GM23248 (cell line): ENCODE results near the gene ITPRID2. TPM values are rescaled to one million over a fixed set of nuclear protein-coding genes. Genes with fewer than 3 reads are reported as not detected.

Experiments used
- DNase-seq: peaks from one replicate; pipeline ENCODE4 v3.0.0-alpha.2; 2015
- H2AFZ ChIP-seq: fragments of 200-600 bp; sonication (generic); 2 replicates; pipeline ENCODE4 v1.6.1; 2016; ENCODE audit warnings: antibody characterized with exemption
- H3F3A ChIP-seq: fragments of 200-600 bp; sonication (generic); 2 replicates; pipeline ENCODE4 v1.6.1; 2016; ENCODE audit warnings: mild to moderate bottlenecking, antibody characterized with exemption, mixed run types; ENCODE audit not compliant: insufficient read depth
- H3K27ac ChIP-seq: fragments of 200-600 bp; sonication (generic); 2 replicates; pipeline ENCODE4 v1.5.1; 2016; ENCODE audit warnings: mild to moderate bottlenecking
- H3K27me3 ChIP-seq: fragments of 200-600 bp; sonication (generic); replicated peaks from 2 replicates; pipeline ENCODE4 v1.6.1; 2016; ENCODE audit warnings: mild to moderate bottlenecking; ENCODE audit not compliant: insufficient read depth
- H3K36me3 ChIP-seq: fragments of 200-600 bp; sonication (generic); 2 replicates; pipeline ENCODE4 v1.6.1; 2016; ENCODE audit warnings: low read depth, mild to moderate bottlenecking
- H3K4me1 ChIP-seq: fragments of 200-600 bp; sonication (generic); 2 replicates; pipeline ENCODE4 v1.6.1; 2016; ENCODE audit warnings: mild to moderate bottlenecking; ENCODE audit not compliant: insufficient read depth
- H3K4me2 ChIP-seq: fragments of 200-600 bp; sonication (generic); one replicate; pipeline ENCODE4 v1.6.1; 2016; ENCODE audit warnings: mild to moderate bottlenecking; ENCODE audit not compliant: unreplicated experiment
- H3K4me3 ChIP-seq: fragments of 200-600 bp; sonication (generic); 2 replicates; pipeline ENCODE4 v1.5.1; 2016; ENCODE audit warnings: mild to moderate bottlenecking
- H3K79me2 ChIP-seq: fragments of 200-600 bp; sonication (generic); 2 replicates; pipeline ENCODE4 v1.6.1; 2016; ENCODE audit warnings: mild to moderate bottlenecking; ENCODE audit not compliant: insufficient read depth
- H3K9ac ChIP-seq: fragments of 200-600 bp; sonication (generic); 2 replicates; pipeline ENCODE4 v1.6.1; 2016; ENCODE audit warnings: mild to moderate bottlenecking
- H3K9me2 ChIP-seq: fragments of 200-600 bp; sonication (generic); 2 replicates; pipeline ENCODE4 v1.6.1; 2016; ENCODE audit warnings: mixed run types, mild to moderate bottlenecking, moderate library complexity; ENCODE audit not compliant: insufficient read depth
- H3K9me3 ChIP-seq: fragments of 200-600 bp; sonication (generic); one replicate; pipeline ENCODE4 v1.6.1; 2017; ENCODE audit warnings: low read depth
- H4K20me1 ChIP-seq: fragments of 200-600 bp; sonication (generic); 2 replicates; pipeline ENCODE4 v1.6.0; 2016; ENCODE audit not compliant: insufficient read depth
- EZH2 ChIP-seq: fragments of 200-600 bp; sonication (generic); IDR thresholded peaks from 2 replicates; pipeline ENCODE4 v1.6.1; 2018; ENCODE audit warnings: antibody characterized with exemption, mild to moderate bottlenecking; ENCODE audit not compliant: insufficient read depth, poor library complexity, severe bottlenecking
- EZH2phosphoT487 ChIP-seq: fragments of 200-600 bp; sonication (generic); IDR thresholded peaks from 2 replicates; pipeline ENCODE4 v1.6.1; 2018; ENCODE audit warnings: antibody characterized with exemption, moderate library complexity, mild to moderate bottlenecking, low read depth; ENCODE audit not compliant: insufficient read depth
- WGBS, 2 experiments: methylation state at CpG; one replicate each; pipeline ENCODE4 v1.1.6; 2015 to 2017; ENCODE audit warnings: low lambda C conversion rate in 2 of 2, low coverage in 1 of 2; ENCODE audit errors: missing lambda C conversion rate in 2 of 2; 5-methylcytosine and 5-hydroxymethylcytosine counted together
- in situ Hi-C: fragments of 300-500 bp; cut with MboI; formaldehyde crosslinking; loops from 2 replicates; pipeline ENCODE4 v1.15.0; 2020
- polyA plus RNA-seq: library from polyadenylated mRNA; unstranded; fragments of >200 nt; fragmentation: Nextera tagmentation; extraction: Ambion mirVana; gene quantifications from 2 replicates; pipeline ENCODE4 v1.2.1, GENCODE V29; 2016
- total RNA-seq: library from RNA; depleted of rRNA; stranded (reverse); fragments of >200 nt; shearing (Covaris generic); gene quantifications from 2 replicates; pipeline ENCODE4 v1.2.3, GENCODE V29; 2014

ITPRID2 gene
- total and polyA plus RNA-seq, 2 experiments from 2014 or later: 26.4 to 52.7 TPM

DNA sequence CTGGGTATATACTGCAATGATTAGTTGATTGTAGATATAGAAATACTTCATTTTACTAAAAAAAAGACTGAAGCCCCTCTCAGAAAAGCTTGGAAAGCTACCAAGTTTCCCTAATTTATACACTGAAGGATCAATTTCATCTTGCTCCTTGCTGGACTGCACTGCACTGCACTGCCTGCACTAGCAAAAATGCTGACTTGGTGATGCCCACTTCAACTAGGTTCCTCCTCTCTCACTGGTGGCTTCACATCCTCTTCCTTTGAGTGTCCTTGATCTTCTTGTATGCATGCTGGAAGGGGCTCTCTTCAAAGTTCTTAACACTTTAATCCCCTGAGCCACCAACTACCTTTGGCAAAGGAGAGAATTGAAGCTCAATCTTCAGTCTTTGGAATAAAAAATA lies 31.7 kb upstream of the ITPRID2 start:
- H3K27ac ChIP-seq: no peak overlapping the region
- in situ Hi-C loops: no loop called here

DNA sequence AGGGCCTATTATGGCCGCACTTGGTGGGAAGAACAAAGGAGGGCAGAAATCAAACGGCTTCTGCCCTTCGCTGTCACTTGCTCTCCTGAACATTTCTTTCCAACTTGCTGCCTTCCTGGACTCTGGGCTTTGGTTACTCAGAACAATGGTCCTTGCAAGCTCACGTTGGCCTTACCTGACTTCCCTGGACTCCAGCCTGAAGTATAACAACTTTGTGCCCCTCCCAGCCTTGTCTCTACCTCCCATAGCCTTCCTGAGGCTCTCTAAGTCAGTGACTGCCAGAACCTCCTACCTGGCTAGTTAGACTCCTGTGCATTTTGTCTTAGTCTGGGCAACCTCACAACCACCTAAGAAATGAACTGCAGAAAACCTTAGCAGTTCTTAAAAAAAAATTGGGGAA lies 30.2 kb upstream of the ITPRID2 start:
- no peak overlapping the region for H3K4me2 ChIP-seq
- H3K36me3 ChIP-seq: no peaks in the 10 kb centered on the region
- H3K27me3 ChIP-seq: no peaks in the 10 kb centered on the region
- H2AFZ ChIP-seq: no peak overlapping the region
- H3K4me1 ChIP-seq: no peaks in the 10 kb centered on the region
- in situ Hi-C loops: no loop called here
- 78 to 85% methylated on average over 4 of the region's 4 CpGs for WGBS, 2 experiments
- no peaks in the 10 kb centered on the region for H3K79me2 ChIP-seq
- TF ChIP-seq EZH2 (no peak), EZH2phosphoT487 (no peak)
- H3K4me3 ChIP-seq: no peak overlapping the region
- DNase-seq: no peak
- no peaks in the 10 kb centered on the region for H4K20me1 ChIP-seq
- H3K9me3 ChIP-seq: no peaks in the 10 kb centered on the region
- H3K27ac ChIP-seq: no peak overlapping the region
- H3F3A ChIP-seq: no peaks in the 10 kb centered on the region
- no peaks in the 10 kb centered on the region for H3K9me2 ChIP-seq
- no peak overlapping the region for H3K9ac ChIP-seq

More for the DNA sequence above, 31.7 kb upstream of the ITPRID2 start:
- Histone ChIP-seq H3F3A (no peaks in the 10 kb centered on the region), H3K4me1 (no peaks in the 10 kb centered on the region), H3K9ac (no peak overlapping the region), H3K4me3 (no peak overlapping the region), H4K20me1 (no peaks in the 10 kb centered on the region), H3K9me2 (no peaks in the 10 kb centered on the region), H3K9me3 (no peaks in the 10 kb centered on the region), H3K4me2 (no peak overlapping the region), H3K36me3 (no peaks in the 10 kb centered on the region), H3K27me3 (no peaks in the 10 kb centered on the region), H3K79me2 (no peaks in the 10 kb centered on the region), H2AFZ (no peak overlapping the region)
- TF ChIP-seq EZH2 (no peak), EZH2phosphoT487 (no peak)
- DNase-seq: no peak

GRCh38 chr2:181862583-181863281 lies 28.8 kb upstream of the ITPRID2 start:
- Histone ChIP-seq H4K20me1 (no peaks in the 10 kb centered on the region), H3K79me2 (no peaks in the 10 kb centered on the region), H3K9me2 (no peaks in the 10 kb centered on the region), H3F3A (no peaks in the 10 kb centered on the region), H3K9ac (no peak overlapping the region), H3K36me3 (no peaks in the 10 kb centered on the region), H3K4me1 (no peaks in the 10 kb centered on the region), H3K4me3 (no peak overlapping the region), H3K9me3 (no peaks in the 10 kb centered on the region), H3K4me2 (no peak overlapping the region), H2AFZ (no peak overlapping the region), H3K27me3 (no peaks in the 10 kb centered on the region), H3K27ac (no peak overlapping the region)
- no peak for DNase-seq
- TF ChIP-seq EZH2phosphoT487 (no peak), EZH2 (no peak)
- in situ Hi-C loops: no loop called here
- 87 to 91% methylated on average over 4 of the region's 4 CpGs for WGBS, 2 experiments

DNA sequence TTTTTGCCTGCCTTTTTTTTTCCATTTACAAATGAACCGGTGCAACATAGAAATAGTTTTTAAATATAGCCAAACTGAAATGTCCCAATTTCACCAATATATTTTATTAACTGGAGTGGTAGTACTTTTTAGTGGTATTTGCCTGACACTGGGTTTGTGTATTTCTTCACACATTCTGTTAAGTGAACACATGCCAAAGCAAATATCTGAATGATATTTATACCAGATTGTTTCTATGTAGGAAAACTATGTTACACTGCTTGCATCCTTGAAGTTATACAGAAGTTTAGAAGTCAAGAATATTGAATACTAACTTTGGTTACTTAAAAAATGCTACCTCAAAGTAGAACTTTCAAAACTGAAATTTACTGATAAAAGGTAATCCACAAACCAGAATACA lies 19.4 kb upstream of the ITPRID2 start:
- 0 out of 2 replicates have a peak, but pooled peaks cover 5% of the 10 kb centered on the region for H3K4me1 ChIP-seq
- DNase-seq: no peak
- no peaks in the 10 kb centered on the region for H3K9me2 ChIP-seq
- in situ Hi-C loops: no loop called here
- no peak overlapping the region for H3K4me2 ChIP-seq
- no peak overlapping the region for H2AFZ ChIP-seq
- TF ChIP-seq EZH2phosphoT487: no peak
- TF ChIP-seq EZH2: no peak
- no peak overlapping the region for H3K9ac ChIP-seq
- no peaks in the 10 kb centered on the region for H3K9me3 ChIP-seq
- WGBS, 2 experiments: 94 to 100% methylated on average over 1 of the region's 1 CpG
- H3K27me3 ChIP-seq: no peaks in the 10 kb centered on the region
- H3K4me3 ChIP-seq: no peak overlapping the region
- H4K20me1 ChIP-seq: no peaks in the 10 kb centered on the region
- H3K79me2 ChIP-seq: no peaks in the 10 kb centered on the region
- no peak overlapping the region for H3K27ac ChIP-seq
- no peaks in the 10 kb centered on the region for H3K36me3 ChIP-seq
- peaks cover 5% of the 10 kb centered on the region; the same call in 1 of the 2 replicates for H3F3A ChIP-seq
